Retina (tissue), 1 donor: ENCODE results near the gene IFNB1.

Source experiments
- DNase-seq: peaks from one replicate; pipeline ENCODE4 v3.0.0-alpha.2; 2016

IFNB1 gene

DNA sequence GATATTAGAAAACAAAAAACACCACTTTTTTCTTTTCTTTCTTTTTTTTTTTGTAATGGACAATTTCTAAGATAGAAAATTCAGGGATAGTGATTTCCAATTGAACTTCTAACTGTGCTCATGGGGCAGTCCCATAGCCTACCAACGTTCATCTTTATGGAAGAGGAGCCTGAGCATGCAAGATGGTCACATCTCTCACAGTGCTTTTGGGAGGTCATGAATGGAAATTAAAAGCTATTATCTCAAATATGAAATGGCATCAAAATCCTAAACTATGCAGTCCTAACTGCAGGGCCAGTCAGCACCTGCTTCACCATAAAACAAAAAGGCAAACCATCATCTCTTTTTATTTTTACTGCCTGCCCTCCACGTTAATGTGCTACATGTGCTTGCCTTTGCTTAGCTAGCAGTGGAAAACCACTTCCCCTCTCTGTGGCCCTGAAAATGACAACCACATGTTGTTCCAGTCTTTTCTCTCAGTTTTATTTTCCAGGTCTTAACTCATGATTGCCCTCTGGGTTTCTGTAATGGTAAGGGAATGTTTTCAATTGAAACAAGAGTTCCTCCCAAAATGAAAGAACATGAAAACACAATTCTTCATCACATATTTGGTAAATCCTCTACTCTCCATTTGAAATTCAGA lies 16.7 kb downstream of the IFNB1 start:
- no peak for DNase-seq

DNA sequence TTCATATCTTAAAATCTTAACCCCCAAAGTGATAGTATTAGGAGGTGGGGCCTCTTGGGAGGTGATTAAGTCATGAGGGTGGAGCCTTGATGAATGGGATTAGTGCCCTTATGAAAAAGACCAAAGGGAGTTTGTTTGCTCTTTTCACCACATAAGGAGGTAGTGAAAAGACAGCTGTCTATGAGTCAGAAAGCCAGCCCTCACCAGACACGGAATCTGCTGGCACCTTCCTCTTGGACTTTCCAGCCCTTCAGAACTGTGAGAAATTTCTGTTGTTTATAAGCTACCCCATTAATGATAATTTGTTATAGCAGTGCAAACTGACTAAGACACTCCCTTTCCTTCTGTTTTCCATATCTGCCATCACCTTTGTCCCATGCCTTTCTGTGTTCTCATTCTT lies 20.8 kb downstream of the IFNB1 start:
- DNase-seq, result no peak

DNA sequence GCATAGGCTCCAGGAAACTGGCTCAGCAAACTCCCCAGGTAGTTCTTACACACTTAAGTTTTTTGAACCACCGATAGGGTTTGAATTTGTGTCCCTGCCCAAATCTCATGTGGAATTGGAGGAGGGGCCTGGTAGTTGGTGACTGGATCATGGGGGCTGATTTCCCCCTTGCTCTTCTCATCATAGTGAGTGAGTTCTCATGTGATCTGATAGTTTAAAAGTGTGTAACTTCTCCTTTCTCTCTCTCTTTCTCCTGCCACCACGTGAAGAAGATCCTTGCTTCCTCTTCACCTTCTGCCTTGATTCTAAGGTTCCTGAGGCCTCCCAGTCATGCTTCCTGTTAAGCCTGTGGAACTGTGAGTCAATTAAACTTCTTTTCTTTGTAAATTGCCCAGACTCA lies 23.9 kb downstream of the IFNB1 start:
- no peak for DNase-seq

DNA sequence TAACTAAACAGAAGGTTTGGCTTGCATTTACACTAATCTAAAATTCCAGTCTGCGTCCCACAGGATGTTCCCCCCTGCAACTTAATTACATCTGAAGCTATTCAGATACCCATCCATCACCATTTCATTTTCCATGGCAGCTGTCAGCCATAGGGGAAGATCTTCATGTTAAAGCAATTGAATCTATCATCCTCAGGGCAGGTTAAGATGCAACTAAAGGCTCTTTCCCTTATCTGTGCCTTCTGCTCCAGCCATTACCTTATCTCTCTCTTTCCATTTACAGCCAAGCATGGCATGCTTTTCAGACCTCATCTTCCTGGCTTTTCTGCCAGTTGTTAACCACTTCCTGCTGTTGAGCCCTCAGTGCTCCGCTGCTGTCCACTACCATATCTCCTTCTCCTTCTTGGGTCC lies 30.5 kb downstream of the IFNB1 start:
- DNase-seq, result no peak

DNA sequence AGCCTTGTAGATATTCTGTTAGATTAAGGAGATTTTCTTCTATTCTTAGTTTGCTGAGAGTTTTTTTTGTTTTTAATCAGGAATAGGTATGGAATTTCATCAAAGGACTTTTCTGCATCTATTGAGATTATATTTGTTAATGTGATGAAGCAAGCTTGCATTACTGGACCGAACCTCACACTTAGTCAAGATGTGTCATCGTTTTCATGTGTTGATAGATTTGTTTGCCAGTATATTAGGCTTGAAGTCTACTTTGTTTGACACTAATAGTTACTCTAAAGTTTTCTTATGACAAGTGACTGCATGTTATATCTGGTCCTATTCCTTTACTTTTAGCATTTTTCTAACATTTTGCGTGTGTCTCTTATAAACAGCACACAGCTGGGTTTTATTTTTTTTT lies 33.9 kb downstream of the IFNB1 start:
- DNase-seq, result no peak

DNA sequence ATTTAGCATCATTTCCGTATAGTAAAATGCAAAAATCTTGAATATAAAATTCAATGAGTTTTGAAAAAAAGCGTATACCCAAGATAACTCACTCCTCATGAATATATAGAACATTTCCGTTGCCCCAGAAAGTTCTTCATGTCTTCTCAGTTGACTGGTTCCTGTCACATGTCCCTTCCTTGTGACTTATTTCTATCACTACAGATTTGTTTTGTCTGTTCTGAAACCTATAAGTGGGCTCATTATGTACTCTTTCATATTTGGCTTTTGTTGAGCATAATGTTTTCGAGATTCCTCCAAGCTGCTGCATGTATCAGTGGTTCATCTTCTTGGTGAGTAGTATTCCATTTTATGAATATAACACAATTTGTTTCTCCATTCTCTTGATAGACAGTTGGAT lies 35.3 kb downstream of the IFNB1 start:
- DNase-seq, result no peak

DNA sequence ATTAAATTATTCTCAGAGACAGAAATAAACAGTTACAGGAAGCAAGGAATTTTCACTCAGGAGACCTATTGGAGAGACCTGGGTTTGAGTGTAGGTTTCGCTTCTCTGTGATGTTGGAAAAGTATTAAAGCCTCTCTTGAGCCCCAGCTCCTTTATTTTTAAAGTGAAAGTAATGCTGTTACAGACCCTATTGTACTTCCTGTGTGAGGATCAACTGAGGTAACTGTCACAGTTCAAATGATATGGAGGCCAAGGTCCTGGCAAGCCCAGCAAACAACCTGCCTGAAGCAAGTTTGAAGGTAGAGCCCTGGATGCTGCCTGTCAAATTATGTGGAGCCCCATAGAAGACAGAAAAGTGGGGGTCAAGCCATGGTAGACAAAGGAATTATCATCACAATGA lies 38.4 kb downstream of the IFNB1 start:
- no peak for DNase-seq

DNA sequence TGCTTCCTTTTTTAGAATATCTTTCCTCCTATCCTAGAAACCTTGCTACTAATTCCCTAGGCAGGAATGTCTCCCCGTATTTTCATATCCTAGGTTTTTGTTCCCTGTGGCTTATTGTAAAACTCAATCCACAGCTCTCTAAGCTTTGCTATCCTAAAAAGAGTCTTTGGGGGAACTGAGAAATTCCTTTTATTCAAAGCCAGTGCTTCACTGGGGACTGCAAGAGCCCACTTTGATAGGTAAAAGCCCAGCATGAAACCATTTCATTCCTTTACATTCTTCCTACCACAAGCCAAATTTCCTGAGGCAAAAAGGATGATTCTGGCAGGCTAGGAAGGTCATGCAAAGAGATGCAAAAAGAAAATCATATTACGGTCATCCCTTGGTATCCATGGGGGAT lies 40.5 kb downstream of the IFNB1 start:
- DNase-seq, result no peak

DNA sequence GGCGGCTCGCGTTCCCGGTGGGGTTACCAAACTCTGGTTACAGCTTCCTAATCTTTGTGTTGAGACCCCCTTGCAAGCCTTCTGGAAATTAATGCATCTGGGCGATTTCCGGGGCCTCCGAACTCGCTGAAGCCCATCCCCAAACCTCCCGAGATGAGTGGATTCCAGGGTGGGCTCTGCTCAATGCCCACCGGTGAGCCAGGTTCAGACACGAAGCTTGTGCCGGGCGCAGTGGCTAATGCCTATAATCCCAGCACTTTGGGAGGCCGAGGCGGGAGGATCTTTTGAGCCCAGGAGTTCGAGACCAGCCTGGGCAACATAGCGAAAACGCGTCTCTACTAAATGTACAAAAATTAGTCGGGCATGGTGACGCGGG lies 45.9 kb downstream of the IFNB1 start:
- no peak for DNase-seq

DNA sequence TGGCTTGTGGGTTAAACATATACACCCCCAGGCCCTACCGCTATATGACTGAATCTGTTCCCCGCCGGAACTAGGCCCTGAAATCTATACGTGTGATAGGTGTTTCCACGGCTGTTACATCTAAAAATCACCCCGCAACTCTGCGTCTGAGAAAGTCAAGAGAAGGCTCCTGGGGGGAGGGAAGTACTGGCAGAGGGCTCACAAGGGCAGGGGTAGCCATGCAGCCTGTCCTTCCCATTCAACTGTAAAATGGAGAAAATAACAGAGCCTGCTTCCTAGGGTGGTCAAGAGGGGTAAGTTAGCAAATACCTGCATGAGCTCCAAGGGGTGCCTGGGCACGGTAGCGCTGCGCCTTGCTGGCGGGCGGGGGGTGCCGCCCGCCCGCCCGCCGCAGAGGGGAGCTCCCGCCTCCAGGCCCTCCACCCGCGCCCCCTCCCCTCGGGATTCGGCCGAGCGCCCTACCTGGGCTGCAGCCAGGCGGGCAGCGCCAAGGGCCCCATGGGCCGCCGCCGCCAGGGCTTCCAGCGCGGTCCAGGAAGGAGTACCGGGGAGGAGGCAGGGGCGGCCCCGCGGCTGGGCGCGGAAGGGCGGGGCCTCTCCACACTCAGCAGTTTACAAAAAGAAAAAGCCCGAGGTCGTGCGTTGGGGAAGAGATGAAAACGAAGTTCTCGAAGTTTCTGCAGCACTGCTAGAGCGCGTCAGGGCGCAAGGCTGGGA lies 46.5 kb downstream of the IFNB1 start, which contains the start of gene HACD4:
HACD4 (minus strand) TSS at position 550 of the 717 bp plus-strand sequence; CDS start at position 500, 50 bp downstream.
- peak; percentile 57 for DNase-seq

DNA sequence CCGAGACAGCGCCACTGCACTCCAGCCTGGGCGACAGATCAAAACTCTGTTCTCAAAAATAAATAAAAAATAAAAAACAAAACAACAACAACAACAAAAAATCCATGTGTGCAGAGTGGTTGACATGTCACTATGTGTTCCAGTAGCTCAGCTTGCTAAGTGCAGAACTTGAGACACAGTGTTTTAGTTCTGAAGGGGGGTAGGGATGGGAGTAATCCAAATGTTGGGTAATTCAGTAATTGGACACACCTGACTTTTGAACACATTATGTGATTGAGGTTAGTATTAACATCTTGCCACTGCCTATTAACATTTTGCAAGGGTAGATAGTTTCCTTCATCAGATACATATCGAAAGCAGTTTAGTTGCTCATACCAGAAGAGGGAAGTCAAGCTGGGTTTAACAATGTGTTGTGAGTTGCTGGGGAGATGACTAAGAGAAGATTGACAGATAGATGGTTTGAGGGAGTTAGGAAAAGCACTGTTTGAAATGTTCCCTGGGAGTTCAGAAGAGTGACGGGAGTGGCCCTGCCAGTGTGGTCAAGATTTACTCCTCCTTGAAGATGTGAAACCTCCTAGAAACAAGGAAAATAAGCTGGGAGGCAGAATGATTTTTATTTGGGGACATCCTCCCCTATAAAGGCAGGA lies 47.2 kb downstream of the IFNB1 start:
- peak; percentile 7 for DNase-seq

DNA sequence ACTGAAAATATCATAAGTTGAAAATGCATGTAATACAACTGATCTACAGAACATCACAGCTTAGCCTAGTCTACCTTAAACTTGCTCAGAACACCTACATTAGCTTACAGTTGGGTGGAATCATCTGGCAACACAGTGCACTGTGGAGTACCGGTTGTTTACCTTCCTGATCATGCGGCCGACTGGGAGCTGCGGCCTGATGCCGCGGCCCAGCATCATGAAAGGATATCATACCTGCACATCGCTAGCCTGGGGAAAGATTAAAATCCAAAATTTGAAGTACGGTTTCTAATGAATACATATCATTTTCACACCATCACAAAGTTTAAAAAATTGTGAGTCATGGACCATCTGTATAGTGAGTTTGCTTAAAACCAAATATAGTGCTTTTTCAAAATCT lies 48.1 kb downstream of the IFNB1 start:
- DNase-seq, result no peak

DNA sequence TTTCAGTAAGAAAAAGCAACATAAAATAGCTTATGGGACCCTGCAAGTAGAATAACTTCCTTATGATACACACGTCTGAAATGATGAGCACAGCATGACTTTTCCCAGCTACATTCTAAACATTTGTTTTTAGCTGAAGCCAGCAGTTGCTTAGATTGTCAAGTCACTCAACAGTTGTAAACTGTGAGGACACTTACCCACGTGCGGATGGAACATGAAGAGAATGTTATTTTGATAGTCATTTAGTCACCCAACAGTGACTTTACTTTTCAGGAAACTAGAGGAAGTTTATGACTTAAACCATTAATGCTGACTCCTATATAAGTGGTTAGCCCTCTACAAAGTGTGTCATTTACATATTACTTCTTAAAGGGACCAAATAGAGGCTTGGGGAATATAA lies 49.3 kb downstream of the IFNB1 start:
- DNase-seq, result no peak

DNA sequence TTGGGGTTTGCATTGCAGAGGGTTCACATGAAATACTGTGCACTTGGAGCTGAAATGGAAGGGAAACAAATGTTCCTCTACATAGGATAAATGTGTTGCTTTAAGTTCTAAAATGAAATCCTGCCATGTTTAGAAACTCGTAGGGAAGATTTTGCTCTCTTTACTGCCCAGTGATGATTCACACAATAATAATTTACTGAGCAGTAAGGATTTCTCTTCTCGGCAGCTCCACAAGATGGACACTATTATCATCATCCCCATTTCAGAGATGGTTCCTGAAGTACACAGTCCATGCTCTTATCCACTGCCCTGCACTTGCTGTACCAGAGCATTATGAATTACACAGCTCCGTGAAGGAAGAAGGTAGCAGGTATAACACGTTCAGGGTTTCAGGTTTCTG lies 50.4 kb downstream of the IFNB1 start:
- DNase-seq, result no peak
